ENCODE data around the gene HLTF.
A peak's percentile ranks its signal among the peaks of the same experiment; 100 is the strongest.

The HLTF gene

DNA sequence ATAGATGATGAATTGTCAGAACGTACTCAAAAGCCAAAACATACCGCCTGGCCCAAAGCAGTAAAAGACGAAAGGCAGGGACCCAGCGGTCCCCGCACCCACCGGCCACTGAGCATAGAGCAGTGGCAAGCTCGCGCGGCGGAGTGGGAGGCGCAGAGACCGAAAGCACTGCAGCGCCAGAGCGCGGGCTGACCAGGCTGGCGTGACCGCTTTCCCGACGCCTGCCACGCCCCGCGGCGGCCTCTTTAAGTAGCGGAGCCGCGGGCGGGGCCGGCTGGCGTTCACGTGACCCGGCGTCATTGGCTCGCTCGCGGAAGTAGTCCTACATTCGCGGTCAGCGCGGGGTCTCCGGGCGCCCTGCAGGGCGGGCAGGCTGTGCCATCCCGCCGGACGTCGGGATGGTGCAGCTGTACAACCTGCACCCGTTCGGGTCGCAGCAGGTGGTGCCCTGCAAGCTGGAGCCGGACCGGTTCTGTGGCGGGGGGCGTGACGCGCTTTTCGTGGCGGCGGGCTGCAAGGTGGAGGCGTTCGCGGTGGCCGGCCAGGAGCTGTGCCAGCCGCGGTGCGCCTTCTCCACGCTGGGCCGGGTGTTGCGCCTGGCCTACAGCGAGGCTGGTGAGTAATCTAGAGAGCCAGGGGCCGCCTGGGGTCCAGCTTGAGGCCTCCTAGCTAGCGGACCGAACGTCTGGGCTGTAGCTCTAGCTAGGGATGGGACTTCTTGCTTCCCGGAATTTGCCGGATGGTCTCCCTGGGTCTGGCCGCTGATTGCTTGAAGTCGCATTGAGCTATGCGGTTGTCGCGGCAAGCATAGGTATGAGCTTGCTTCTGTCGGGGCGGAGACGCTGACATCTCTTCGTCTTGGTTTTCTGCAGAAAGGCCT, 43.2 kb upstream of the HLTF start, which contains the start of gene HPS3 (continued):
- TF ChIP-seq, protein P1, sequence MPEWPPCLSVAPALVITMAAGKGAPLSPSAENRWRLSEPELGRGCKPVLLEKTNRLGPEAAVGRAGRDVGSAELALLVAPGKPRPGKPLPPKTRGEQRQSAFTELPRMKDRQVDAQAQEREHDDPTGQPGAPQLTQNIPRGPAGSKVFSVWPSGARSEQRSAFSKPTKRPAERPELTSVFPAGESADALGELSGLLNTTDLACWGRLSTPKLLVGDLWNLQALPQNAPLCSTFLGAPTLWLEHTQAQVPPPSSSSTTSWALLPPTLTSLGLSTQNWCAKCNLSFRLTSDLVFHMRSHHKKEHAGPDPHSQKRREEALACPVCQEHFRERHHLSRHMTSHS (tag by site-specific recombination; IDR thresholded peaks at IDR 0.05): no peak
- 0 out of 2 replicates have a peak, but pooled peaks have one; percentile 27 for TF ChIP-seq GLI4 (tag by site-specific recombination; IDR thresholded peaks at IDR 0.05)
- TF ChIP-seq ZNF610 (tag by site-specific recombination; IDR thresholded peaks at IDR 0.05; ENCODE audit: borderline replicate concordance): no peak
- peak; percentile 69 for TF ChIP-seq GLIS2 (tag by site-specific recombination; IDR thresholded peaks at IDR 0.05)
- no peak for TF ChIP-seq ZNF768 (tag by site-specific recombination; IDR thresholded peaks at IDR 0.05)
- TF ChIP-seq ZNF707 (tag by site-specific recombination; IDR thresholded peaks at IDR 0.05): no peak
- peak; percentile 77; the same call in 1 of the 2 replicates for TF ChIP-seq ZEB2 (tag by site-specific recombination; IDR thresholded peaks at IDR 0.05)
- no peak for TF ChIP-seq ZNF48 (tag by site-specific recombination; IDR thresholded peaks at IDR 0.05)
- TF ChIP-seq ZNF280C (tag by site-specific recombination; IDR thresholded peaks at IDR 0.05): no peak
- TF ChIP-seq REPIN1 (tag by site-specific recombination; IDR thresholded peaks at IDR 0.05; ENCODE audit: low read depth): no peak
- TF ChIP-seq KLF16 (tag by site-specific recombination; IDR thresholded peaks at IDR 0.05): peak; percentile 85; the same call in 1 of the 2 replicates
- TF ChIP-seq GLIS1 (tag by site-specific recombination; IDR thresholded peaks at IDR 0.05): peak; percentile 58
- no peak for TF ChIP-seq YY2 (tag by site-specific recombination; IDR thresholded peaks at IDR 0.05)
- no peak for TF ChIP-seq ZNF560 (tag by site-specific recombination; IDR thresholded peaks at IDR 0.05; ENCODE audit: borderline replicate concordance)
- TF ChIP-seq ZBTB48 (tag by site-specific recombination; IDR thresholded peaks at IDR 0.05): no peak
- TF ChIP-seq ZNF501 (tag by site-specific recombination; IDR thresholded peaks at IDR 0.05): no peak
- no peak for TF ChIP-seq ZNF223 (tag by site-specific recombination; IDR thresholded peaks at IDR 0.05)
- TF ChIP-seq ZIC2 (tag by site-specific recombination; IDR thresholded peaks at IDR 0.05): peak; percentile 86
- TF ChIP-seq MYNN (tag by site-specific recombination; IDR thresholded peaks at IDR 0.05; ENCODE audit: borderline replicate concordance): no peak
- TF ChIP-seq HOXD13 (CRISPR knock-in tag; IDR thresholded peaks at IDR 0.05; ENCODE audit: borderline replicate concordance): no peak
- TF ChIP-seq ZNF311 (tag by site-specific recombination; IDR thresholded peaks at IDR 0.05; ENCODE audit: borderline replicate concordance): no peak
- no peak for TF ChIP-seq ZSCAN4 (tag by site-specific recombination; IDR thresholded peaks at IDR 0.05)
- 0 out of 2 replicates have a peak, but pooled peaks have one; percentile 56 for TF ChIP-seq ZNF2 (tag by site-specific recombination; IDR thresholded peaks at IDR 0.05)
- TF ChIP-seq, protein P2, sequence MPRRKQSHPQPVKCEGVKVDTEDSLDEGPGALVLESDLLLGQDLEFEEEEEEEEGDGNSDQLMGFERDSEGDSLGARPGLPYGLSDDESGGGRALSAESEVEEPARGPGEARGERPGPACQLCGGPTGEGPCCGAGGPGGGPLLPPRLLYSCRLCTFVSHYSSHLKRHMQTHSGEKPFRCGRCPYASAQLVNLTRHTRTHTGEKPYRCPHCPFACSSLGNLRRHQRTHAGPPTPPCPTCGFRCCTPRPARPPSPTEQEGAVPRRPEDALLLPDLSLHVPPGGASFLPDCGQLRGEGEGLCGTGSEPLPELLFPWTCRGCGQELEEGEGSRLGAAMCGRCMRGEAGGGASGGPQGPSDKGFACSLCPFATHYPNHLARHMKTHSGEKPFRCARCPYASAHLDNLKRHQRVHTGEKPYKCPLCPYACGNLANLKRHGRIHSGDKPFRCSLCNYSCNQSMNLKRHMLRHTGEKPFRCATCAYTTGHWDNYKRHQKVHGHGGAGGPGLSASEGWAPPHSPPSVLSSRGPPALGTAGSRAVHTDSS (tag by site-specific recombination; IDR thresholded peaks at IDR 0.05): no peak
- peak; percentile 94 for TF ChIP-seq KLF9 (tag by site-specific recombination; IDR thresholded peaks at IDR 0.05; ENCODE audit: low read depth)
- no peak for TF ChIP-seq MEIS1 (CRISPR knock-in tag; IDR thresholded peaks at IDR 0.05; ENCODE audit: borderline replicate concordance)
- no peak for TF ChIP-seq ZNF202 (tag by site-specific recombination; IDR thresholded peaks at IDR 0.05; ENCODE audit: borderline replicate concordance)
- TF ChIP-seq OSR2 (tag by site-specific recombination; IDR thresholded peaks at IDR 0.05): 0 out of 2 replicates have a peak, but pooled peaks have one; percentile 17
- no peak for TF ChIP-seq ZNF354C (tag by site-specific recombination; IDR thresholded peaks at IDR 0.05; ENCODE audit: borderline replicate concordance, low read depth)
- peak; percentile 79 for TF ChIP-seq ZNF341 (tag by site-specific recombination; IDR thresholded peaks at IDR 0.05; ENCODE audit: low read depth)
